CD4-positive, alpha-beta T cell treated with Interleukin-2 at 100 ng/mL for 4 hours (primary cell): ENCODE measurements around the gene DYRK3.
"Not testable (repeated sequence)": the region's sequence is repeated elsewhere in the genome, so short reads cannot be mapped to it uniquely, and the experiment has no call there.

Source experiments
- DNase-seq: peaks from one replicate; pipeline ENCODE4 v3.0.0-alpha.2; 2020; ENCODE audit warnings: low spot score

Gene DYRK3

GRCh38 chr1:206635080-206635977, at the start of gene DYRK3:
Gene DYRK3 (plus strand): TSS chr1:206635536. CDS start chr1:206635704, 168 bp downstream.
- DNase-seq = peak; percentile 87

DNA sequence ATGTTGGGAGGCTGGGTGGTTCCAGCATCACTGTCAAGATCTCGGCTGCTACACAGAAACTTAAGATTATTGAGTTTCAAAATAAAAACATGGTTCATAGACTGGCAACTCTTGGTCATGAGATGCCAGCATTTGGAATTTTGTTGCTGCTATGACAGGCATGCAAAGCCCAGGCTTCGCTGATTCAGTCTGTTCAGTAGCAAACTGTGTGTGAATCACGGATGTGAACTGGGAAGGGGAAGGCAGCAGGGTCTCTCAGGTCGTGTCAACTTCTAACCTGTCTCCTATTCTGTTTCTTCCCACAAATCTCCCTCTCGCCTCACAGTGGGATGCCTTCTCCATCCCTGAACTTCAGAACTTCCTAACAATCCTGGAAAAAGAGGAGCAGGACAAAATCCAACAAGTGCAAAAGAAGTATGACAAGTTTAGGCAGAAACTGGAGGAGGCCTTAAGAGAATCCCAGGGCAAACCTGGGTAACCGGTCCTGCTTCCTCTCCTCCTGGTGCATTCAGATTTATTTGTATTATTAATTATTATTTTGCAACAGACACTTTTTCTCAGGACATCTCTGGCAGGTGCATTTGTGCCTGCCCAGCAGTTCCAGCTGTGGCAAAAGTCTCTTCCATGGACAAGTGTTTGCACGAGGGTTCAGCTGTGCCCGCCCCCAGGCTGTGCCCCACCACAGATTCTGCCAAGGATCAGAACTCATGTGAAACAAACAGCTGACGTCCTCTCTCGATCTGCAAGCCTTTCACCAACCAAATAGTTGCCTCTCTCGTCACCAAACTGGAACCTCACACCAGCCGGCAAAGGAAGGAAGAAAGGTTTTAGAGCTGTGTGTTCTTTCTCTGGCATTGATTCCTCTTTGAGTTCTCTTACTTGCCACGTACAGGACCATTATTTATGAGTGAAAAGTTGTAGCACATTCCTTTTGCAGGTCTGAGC, 48.6 kb upstream of the DYRK3 start:
- DNase-seq = no peak

DNA sequence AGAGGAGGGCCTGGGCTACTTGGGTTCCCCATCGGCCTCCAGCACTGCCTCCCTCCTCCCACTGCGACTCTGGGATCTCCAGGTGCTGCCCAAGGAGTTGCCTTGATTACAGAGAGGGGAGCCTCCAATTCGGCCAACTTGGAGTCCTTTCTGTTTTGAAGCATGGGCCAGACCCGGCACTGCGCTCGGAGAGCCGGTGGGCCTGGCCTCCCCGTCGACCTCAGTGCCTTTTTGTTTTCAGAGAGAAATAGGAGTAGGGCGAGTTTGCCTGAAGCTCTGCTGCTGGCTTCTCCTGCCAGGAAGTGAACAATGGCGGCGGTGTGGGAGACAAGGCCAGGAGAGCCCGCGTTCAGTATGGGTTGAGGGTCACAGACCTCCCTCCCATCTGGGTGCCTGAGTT, 47.4 kb upstream of the DYRK3 start:
- DNase-seq = no peak

DNA sequence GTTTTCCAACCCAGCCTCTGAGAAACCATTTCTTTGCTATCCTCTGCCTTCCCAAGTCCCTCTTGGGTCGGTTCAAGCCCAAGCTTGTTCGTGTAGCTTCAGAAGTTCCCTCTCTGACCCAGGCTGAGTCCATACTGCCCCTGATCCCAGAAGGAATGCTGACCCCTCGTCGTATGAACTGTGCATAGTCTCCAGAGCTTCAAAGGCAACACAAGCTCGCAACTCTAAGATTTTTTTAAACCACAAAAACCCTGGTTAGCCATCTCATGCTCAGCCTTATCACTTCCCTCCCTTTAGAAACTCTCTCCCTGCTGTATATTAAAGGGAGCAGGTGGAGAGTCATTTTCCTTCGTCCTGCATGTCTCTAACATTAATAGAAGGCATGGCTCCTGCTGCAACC, 46.8 kb upstream of the DYRK3 start:
- no peak for DNase-seq

DNA sequence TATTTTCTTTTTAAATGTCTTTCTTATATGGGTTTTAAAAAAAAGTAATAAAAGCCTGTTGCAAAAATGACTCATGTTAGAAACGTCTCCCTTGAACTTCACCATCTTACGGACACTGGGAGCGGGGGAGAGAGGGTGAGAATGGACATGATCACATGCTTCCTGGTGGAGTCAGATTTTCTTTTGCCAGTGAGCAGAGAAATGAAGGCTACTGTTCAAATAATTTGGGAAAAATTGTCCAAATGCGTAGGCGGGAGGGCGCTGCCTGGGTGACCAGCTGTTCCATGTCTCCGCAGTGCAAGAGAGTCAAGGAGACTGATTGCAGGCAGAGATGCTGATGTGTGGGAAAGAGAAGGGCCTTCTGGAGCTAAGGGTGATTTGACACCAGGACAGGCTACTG, 46.1 kb upstream of the DYRK3 start:
- no peak for DNase-seq

DNA sequence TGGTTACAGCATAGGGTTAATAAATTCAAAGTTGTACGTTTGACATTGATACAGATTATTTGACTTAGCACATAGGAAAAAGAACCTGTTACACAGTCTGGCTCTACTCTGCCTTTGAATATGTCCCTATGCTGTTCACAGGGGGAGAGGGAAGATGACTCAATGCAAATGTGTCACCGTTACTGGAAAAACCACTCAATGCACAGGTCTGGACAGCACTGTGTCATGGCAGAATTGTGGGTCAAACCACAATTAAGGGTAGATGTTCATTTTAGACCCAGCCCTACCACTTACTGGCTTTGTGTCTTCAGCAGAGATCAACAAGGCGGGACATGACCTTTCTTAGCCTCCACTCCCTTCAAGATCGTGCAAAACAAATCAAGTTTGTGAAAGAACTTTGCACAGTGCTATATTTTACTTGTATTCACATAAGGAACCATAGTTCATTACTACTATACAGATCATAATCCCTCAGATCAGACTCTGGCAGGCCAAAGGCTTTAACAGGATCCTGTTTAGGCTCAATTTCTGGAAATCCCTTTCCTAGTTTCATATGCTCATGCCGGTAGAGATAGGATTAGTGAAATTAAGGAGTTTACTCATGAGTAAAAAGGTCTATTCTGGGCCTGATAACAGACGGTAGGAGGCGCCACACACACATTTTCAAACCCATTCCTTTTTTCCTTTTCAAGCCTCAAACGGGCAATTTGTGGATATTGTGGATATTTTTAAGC, 45.1 kb upstream of the DYRK3 start:
- peak; percentile 94 for DNase-seq

- DNase-seq = no peak
Measured at GRCh38 chr1:206591226-206591625, 44.1 kb upstream of the DYRK3 start.

DNA sequence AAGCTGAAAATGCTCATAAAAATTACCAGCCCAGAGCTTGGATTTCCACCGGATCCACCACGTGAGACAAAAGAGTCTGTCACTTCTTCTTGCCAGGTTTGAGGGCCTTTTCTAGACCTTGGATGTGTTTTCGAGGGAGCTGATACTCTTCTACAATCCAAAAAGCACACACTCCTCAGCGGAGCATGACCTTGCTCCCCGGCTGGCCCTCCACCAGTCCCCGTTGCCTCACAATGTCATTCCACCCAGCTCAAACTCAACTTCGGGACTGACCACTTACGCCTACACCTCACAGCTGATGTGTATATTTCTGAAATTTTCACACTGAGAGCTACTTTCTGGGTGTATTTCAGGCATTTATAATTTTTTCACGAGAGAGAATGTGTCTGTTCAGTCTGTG, 43.6 kb upstream of the DYRK3 start:
- DNase-seq = no peak

GRCh38 chr1:206593351-206593925, 41.9 kb upstream of the DYRK3 start:
- DNase-seq = no peak

DNA sequence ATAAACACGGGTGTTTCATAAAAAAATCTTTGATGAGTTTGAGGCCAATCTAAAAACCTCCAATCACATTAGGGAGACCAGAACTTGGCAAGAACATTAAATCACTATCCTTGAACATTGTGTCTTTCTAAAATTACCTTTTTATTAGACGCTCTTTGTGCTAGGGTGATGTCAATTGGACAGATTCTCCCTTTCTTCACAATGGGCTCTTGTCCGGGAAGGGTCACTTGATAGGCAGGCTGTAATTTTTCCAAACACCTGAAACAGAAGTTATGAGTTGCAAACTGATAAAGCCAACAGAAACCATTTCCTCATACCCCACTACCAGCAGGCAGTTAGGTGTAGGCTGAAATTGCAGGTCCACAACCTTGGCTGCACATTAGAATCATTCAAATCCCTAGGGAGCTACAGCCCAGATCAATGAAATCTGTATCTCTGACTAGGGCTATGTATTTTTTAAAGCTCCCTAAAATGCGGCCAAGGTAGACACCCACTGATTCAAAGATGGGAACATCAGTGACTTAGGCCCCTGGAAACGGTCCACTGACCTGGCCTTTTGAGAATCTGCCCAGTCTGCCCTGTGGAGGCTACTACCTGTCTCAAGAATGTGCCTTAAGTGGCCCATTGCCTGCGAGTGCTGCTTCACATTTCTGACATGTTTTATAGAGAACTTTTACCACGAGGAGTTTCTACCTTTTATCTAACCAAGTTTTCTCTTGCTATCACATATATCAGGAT, 39.6 kb upstream of the DYRK3 start:
- no peak for DNase-seq

DNA sequence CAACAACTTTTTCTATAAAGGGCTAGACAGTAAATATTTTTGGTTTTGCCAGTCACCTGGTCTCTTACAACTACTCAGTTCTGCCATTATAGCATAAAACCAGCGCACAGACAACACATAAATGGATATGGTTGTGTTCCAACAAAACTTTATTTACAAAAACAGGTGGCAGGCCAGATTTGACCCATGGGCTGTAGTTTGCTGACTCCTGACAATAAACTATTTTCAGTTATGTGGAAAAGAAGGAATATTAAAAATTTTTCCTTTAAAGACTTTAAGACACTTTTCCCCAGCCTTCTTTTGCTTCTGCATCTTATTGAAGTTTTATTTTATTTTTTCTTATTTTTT, 39.0 kb upstream of the DYRK3 start:
- DNase-seq = no peak

DNA sequence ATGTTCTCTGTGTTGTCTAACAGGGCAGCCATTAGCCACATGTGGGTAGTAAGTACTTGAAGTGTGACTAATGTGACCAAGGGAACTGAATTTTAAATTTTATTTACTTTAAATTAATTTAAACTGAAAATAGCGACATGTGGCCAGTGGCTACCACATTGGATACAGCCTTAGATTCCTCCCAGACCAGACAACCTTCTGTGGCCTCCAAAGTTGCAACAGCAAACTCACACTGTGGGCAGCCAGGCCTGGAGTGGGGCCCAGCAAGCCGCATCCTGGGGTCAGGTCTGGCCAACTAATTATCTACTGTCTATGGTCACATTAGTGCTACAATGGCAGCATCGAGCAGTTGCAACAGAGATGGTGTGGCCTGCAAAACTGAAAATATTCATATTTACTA, 34.8 kb upstream of the DYRK3 start:
- no peak for DNase-seq

DNA sequence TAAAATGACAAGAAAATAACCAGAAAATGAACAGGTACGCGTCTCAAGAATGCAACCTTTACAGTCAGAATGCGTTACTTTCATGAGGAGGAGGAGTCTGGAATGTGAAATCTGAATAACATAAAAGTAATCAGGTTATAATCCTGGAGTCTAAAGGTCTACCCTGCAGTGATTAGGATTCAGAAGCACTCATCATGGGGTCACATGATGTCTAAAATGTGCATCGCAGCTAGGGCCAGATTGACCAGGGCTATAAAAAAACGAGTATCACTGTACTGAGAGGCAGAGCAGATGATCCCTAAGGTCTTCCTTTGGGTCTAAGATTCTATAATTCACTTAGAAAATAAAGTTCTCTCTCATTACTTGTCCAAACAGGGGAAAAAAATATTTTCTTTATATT, 30.5 kb upstream of the DYRK3 start:
- DNase-seq = no peak

DNA sequence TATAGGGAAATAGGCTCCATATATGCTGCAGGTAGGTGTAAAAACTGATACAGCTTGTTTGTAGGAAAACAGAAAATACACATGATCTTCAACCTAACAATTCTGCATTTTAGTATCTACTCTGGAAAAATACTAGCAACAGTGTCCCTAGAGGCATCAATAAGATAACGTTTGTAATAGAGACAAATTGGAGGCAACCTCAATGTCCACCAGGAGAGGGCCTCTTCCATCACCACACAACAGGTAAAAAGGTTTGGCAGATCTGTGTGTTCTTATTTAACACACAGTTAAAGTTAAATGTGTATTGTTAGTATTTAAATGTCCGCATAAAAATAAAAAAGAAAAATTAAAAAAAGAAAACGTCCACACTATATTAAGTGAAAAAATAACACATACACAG, 28.5 kb upstream of the DYRK3 start:
- no peak for DNase-seq

DNA sequence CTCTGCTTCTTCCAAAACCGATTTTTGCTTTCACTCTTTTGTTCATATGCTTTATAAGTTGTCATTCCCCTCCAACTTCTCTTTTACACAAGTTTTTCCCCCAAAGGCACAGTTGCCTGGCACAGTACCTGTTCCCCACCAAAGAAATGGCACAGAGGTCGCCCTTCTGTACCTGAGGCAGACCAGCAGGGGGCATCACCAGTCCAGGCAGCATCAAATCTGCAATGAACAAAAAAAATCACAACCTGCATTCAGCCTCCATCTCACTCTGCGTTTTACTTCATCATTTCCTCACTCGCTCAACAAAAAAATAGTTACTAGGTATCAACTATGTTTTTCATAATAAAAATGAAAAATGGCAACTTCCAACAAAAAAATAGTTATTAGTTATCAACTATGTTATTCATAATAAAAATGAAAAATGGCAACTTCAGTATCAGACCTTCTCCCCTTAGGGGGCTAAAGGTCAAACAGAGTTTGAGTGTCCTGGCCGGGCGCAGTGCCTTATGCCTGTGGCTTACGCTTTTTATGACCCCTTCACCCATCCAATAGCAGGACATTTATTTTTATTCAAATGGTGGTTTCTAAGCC, 27.1 kb upstream of the DYRK3 start:
- peak; percentile 68 for DNase-seq

GRCh38 chr1:206609229-206609991, 25.9 kb upstream of the DYRK3 start:
- DNase-seq = no peak

DNA sequence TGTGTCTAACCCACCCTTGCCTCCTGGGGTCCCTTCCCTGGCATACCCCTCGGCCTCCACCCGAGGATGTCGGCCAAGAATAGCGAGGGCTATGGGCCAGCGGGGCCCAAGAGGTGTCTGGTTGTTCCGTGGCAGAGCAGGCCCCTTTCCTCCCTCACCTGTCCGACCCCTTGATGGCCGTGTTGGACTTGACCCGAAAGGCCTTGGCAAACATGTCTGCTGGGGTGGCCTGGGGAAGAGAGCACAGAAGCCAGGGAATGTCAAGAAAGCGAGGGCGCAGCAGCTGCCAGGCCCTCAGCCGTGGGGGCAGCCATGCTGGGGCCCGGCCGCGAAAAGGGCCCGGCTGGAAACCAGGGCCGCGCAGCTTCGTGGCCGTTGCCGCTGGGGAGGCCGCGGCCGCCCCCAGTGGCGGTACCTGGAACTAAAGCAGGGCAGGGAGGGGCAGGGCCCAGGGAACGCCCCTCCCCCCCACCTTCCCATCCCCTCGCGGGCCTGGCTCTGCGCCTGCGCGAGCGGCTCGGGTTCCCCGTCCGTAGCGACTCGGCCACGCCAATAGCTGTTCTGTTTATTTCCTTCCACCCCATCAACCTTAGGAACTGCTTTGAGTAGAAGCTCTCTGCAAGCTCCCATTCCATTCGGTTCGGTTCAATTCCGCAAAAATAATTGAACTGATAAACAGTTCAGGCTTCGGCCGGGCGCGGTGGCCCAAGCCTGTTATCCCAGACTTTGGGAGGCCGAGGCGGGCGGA, 23.0 kb upstream of the DYRK3 start, which contains the start of gene EIF2D:
TSS of gene EIF2D (minus strand) at position 337 of the 748 bp plus-strand sequence. CDS start at position 214, 123 bp downstream.
- DNase-seq = peak; percentile 94

GRCh38 chr1:206626396-206626795, 8.9 kb upstream of the DYRK3 start:
- DNase-seq = not testable (repeated sequence)

GRCh38 chr1:206628916-206629315, 6.4 kb upstream of the DYRK3 start:
- no peak for DNase-seq
